HUES64 (cell line): ENCODE data around the gene CELSR1.
"Not testable (repeated sequence)": the region's sequence is repeated elsewhere in the genome, so short reads cannot be mapped to it uniquely, and the experiment has no call there.

Experiments
- H3K27ac ChIP-seq: 2 replicates; pipeline ENCODE4 v1.7.0; 2013; ENCODE audit warnings: low read depth, low read length, inconsistent platforms
- H3K27me3 ChIP-seq: 2 replicates; pipeline ENCODE4 v1.6.1; 2013; ENCODE audit warnings: mild to moderate bottlenecking, low read length; ENCODE audit not compliant: insufficient read depth
- H3K36me3 ChIP-seq: 2 replicates; pipeline ENCODE4 v1.6.1; 2013; ENCODE audit warnings: mild to moderate bottlenecking, low read length; ENCODE audit not compliant: insufficient read depth
- H3K4me1 ChIP-seq: 2 replicates; pipeline ENCODE4 v1.6.1; 2013; ENCODE audit warnings: mild to moderate bottlenecking, low read length, moderate library complexity; ENCODE audit not compliant: insufficient read depth
- H3K4me3 ChIP-seq: 2 replicates; pipeline ENCODE4 v1.5.1; 2013; ENCODE audit warnings: mild to moderate bottlenecking, low read length, moderate library complexity
- H3K9ac ChIP-seq: 2 replicates; pipeline ENCODE4 v1.6.1; 2013; ENCODE audit warnings: mild to moderate bottlenecking, low read depth, low read length
- H3K9me3 ChIP-seq: 2 replicates; pipeline ENCODE4 v1.6.1; 2013; ENCODE audit warnings: low read depth, low read length; ENCODE audit not compliant: insufficient read depth
- WGBS: fragments of 150-250, 120-280 bp; methylation state at CpG from one replicate; pipeline ENCODE4 v1.1.7; 2013; ENCODE audit warnings: missing lambda C conversion rate; 5-methylcytosine and 5-hydroxymethylcytosine counted together

The CELSR1 gene

GRCh38 chr22:46481386-46481785 lies 56.0 kb downstream of the CELSR1 start:
- WGBS, result 88% methylated on average over 6 of the region's 6 CpGs
- Histone ChIP-seq H3K9ac (no peak overlapping the region), H3K4me1 (peaks cover 3% of the 10 kb centered on the region; the same call in 1 of the 2 replicates), H3K36me3 (no peaks in the 10 kb centered on the region), H3K27ac (no peak overlapping the region), H3K4me3 (no peak overlapping the region), H3K9me3 (peaks cover 3% of the 10 kb centered on the region; the same call in 1 of the 2 replicates), H3K27me3 (no peaks in the 10 kb centered on the region)

- H3K27me3 ChIP-seq, result no peaks in the 10 kb centered on the region
- no peak overlapping the region for H3K27ac ChIP-seq
- H3K36me3 ChIP-seq, result no peaks in the 10 kb centered on the region
- no peak overlapping the region for H3K9ac ChIP-seq
- WGBS, result no CpG with 5 or more reads among the region's 1 CpG
- peaks cover 3% of the 10 kb centered on the region; the same call in 1 of the 2 replicates for H3K9me3 ChIP-seq
- H3K4me3 ChIP-seq, result no peak overlapping the region
- H3K4me1 ChIP-seq, result peaks cover 3% of the 10 kb centered on the region; the same call in 1 of the 2 replicates
Measured at GRCh38 chr22:46480396-46480795, 57.0 kb downstream of the CELSR1 start.

GRCh38 chr22:46479046-46479445 lies 58.4 kb downstream of the CELSR1 start:
- Histone ChIP-seq H3K9me3 (peaks cover 6% of the 10 kb centered on the region; the same call in 1 of the 2 replicates), H3K9ac (no peak overlapping the region), H3K4me1 (peaks cover 3% of the 10 kb centered on the region; the same call in 1 of the 2 replicates), H3K27me3 (no peaks in the 10 kb centered on the region), H3K4me3 (no peak overlapping the region), H3K36me3 (no peaks in the 10 kb centered on the region), H3K27ac (no peak overlapping the region)
- WGBS, result 86% methylated on average over 16 of the region's 16 CpGs

- Histone ChIP-seq H3K4me3 (no peak overlapping the region), H3K9ac (no peak overlapping the region), H3K9me3 (peaks cover 6% of the 10 kb centered on the region; the same call in 1 of the 2 replicates), H3K4me1 (peaks cover 3% of the 10 kb centered on the region; the same call in 1 of the 2 replicates), H3K27ac (no peak overlapping the region), H3K36me3 (no peaks in the 10 kb centered on the region), H3K27me3 (no peaks in the 10 kb centered on the region)
- 94% methylated on average over 17 of the region's 17 CpGs for WGBS
Measured at GRCh38 chr22:46478083-46478551, 59.3 kb downstream of the CELSR1 start.

GRCh38 chr22:46476547-46476941 lies 60.9 kb downstream of the CELSR1 start:
- Histone ChIP-seq H3K9me3 (0 out of 2 replicates have a peak, but pooled peaks cover 2% of the 10 kb centered on the region), H3K4me1 (peaks cover 3% of the 10 kb centered on the region; the same call in 1 of the 2 replicates), H3K27me3 (no peaks in the 10 kb centered on the region), H3K27ac (no peak overlapping the region), H3K9ac (no peak overlapping the region), H3K4me3 (no peak overlapping the region), H3K36me3 (no peaks in the 10 kb centered on the region)
- WGBS, result 94% methylated on average over 8 of the region's 8 CpGs

GRCh38 chr22:46473896-46474557 lies 63.4 kb downstream of the CELSR1 start:
- no peak overlapping the region for H3K27ac ChIP-seq
- H3K36me3 ChIP-seq, result no peaks in the 10 kb centered on the region
- H3K27me3 ChIP-seq, result no peaks in the 10 kb centered on the region
- peaks cover 3% of the 10 kb centered on the region; the same call in 1 of the 2 replicates for H3K4me1 ChIP-seq
- H3K4me3 ChIP-seq, result no peak overlapping the region
- 0 out of 2 replicates have a peak, but pooled peaks cover 2% of the 10 kb centered on the region for H3K9me3 ChIP-seq
- 92% methylated on average over 19 of the region's 20 CpGs for WGBS
- no peak overlapping the region for H3K9ac ChIP-seq

GRCh38 chr22:46473021-46473779 lies 64.2 kb downstream of the CELSR1 start:
- no peaks in the 10 kb centered on the region for H3K36me3 ChIP-seq
- H3K27me3 ChIP-seq, result no peaks in the 10 kb centered on the region
- no peaks in the 10 kb centered on the region for H3K4me1 ChIP-seq
- WGBS, result 91% methylated on average over 28 of the region's 28 CpGs
- H3K27ac ChIP-seq, result no peak overlapping the region
- H3K9ac ChIP-seq, result no peak overlapping the region
- H3K9me3 ChIP-seq, result 0 out of 2 replicates have a peak, but pooled peaks cover 2% of the 10 kb centered on the region
- no peak overlapping the region for H3K4me3 ChIP-seq

- Histone ChIP-seq H3K27me3 (no peaks in the 10 kb centered on the region), H3K9ac (no peak overlapping the region), H3K4me1 (no peaks in the 10 kb centered on the region), H3K36me3 (no peaks in the 10 kb centered on the region), H3K27ac (no peak overlapping the region), H3K4me3 (no peak overlapping the region), H3K9me3 (0 out of 2 replicates have a peak, but pooled peaks cover 2% of the 10 kb centered on the region)
- WGBS, result 95% methylated on average over 8 of the region's 8 CpGs
Measured at GRCh38 chr22:46472722-46473016, 64.8 kb downstream of the CELSR1 start.

- Histone ChIP-seq H3K4me1 (no peaks in the 10 kb centered on the region), H3K36me3 (no peaks in the 10 kb centered on the region), H3K27ac (no peak overlapping the region), H3K9ac (no peak overlapping the region), H3K27me3 (no peaks in the 10 kb centered on the region), H3K4me3 (no peak overlapping the region), H3K9me3 (0 out of 2 replicates have a peak, but pooled peaks cover 2% of the 10 kb centered on the region)
- WGBS, result 80% methylated on average over 33 of the region's 33 CpGs
Measured at GRCh38 chr22:46471901-46472721, 65.3 kb downstream of the CELSR1 start.

GRCh38 chr22:46471330-46471729 lies 66.1 kb downstream of the CELSR1 start:
- not testable (repeated sequence) for H3K4me3 ChIP-seq, H3K36me3 ChIP-seq, H3K9ac ChIP-seq, H3K4me1 ChIP-seq, H3K9me3 ChIP-seq, H3K27ac ChIP-seq, H3K27me3 ChIP-seq
- 89% methylated on average over 6 of the region's 6 CpGs for WGBS

GRCh38 chr22:46469711-46470110 lies 67.7 kb downstream of the CELSR1 start:
- no peak overlapping the region for H3K27ac ChIP-seq
- no peaks in the 10 kb centered on the region for H3K4me1 ChIP-seq
- no peaks in the 10 kb centered on the region for H3K36me3 ChIP-seq
- no peaks in the 10 kb centered on the region for H3K9me3 ChIP-seq
- H3K27me3 ChIP-seq, result no peaks in the 10 kb centered on the region
- no peak overlapping the region for H3K9ac ChIP-seq
- WGBS, result 89% methylated on average over 6 of the region's 6 CpGs
- no peak overlapping the region for H3K4me3 ChIP-seq
